ENCODE results near the gene EFHC1.

EFHC1 gene

DNA sequence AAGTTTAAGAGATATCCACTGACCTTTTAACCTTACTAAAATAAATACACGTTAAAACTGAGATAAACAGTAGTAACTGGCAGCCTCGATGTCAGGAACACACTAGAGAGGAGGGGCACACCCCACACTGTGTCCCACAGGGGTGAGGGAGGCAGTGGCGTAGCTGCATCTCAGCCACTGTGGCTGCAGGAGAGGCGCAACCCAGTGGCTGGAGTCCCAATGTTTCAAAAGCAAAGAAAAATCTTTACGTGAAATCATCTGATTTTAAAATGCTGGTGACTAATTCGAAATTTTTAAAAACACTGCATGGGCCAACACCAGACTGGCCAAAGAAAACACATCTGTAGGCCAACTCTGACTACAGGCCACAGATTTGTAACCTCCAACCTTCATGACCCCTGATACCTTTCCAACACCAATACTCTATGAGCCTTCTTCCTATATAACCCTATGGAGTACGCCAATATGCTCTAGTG is 102.0 kb downstream of the EFHC1 start:
- DNase-seq = peak; percentile 47

DNA sequence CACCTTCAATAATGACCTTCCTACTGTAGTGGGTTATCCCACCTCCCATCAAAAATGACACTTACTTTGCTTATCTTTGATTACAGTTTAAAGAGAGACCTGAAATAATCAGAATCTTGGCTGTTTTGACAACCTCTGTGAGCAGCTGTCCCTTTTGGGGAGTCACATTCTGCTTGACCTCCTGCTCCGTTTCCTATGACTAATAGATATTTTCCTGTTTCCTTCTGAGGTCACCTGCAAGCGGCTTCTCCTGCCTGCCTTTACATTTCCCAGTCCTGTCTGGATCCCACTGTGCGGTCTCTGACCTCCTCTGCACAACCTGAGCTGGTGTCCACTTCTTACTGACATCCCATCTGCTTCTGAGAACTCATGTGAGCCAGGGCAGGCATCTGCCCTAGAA is 102.5 kb downstream of the EFHC1 start:
- no peak for DNase-seq

DNA sequence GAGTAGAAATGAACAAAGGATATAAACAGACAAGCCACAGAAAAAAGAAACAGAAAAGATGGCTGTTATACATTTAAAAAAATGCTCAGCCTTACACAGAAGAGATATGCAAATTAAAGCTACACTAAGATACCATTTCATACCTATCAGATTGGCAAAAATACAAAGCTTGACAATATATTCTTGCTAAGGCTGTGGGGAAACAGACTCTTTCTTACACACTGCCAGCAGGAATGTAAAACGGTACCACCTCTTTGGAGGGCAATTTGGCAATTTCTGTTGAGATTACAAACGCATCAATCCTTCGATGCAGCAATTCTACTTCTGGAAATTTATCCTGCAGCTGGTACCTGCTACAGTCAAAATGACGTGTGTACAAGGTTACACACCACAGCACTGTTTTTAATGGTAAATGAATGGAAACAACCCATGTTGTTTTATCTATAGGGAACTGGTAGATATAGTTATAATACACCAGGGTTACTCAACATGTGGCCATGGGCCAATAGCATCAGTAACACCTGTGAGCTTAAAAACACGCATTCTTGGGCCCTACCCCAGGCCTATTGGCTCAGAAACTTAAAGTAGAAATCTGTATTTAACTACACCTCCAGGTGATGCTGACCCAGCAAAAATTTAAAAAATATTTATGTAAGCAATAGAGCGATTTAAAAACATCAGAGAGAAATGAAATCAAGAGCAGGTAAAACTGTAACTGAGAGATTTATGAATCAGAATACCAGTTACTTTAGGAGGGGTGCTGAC is 103.4 kb downstream of the EFHC1 start:
- no peak for DNase-seq

DNA sequence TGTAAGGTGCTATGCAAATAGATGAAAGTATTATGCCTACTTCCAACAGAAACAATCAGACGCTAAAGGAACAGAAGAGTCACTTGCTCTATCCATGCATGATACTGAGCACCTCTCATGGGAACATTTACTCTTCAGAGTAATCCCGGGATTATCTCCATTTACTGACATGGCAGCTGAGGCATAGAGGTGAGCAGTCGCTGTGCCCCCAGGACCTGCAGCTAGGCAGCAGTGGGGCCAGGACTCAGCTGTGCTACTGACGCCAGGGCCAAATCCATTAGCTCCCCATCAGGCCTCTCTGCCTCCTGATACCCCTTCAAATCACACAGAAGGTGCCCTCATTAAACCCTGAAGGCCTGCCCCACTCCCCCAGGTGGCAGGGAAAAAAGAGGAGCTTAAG is 104.8 kb downstream of the EFHC1 start:
- DNase-seq = no peak

DNA sequence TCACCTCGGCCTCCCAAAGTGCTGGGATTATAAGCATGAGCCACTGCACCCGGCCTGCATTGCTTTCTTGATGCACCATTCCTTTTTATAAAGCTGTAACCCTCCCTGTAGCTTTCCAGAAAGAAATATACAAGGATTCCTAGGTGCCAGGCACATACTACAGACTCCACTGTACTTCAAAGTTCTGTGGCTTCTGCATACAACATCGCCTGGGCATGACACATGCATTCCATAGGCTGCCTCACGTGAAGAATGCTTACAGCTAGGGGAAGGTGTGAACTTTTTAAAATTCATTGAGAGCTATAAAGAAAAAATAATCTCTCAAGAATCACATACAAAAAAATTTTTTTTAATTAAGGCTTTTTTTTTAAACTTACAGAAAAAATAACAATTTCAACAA is 106.5 kb downstream of the EFHC1 start:
- DNase-seq = peak; percentile 71

DNA sequence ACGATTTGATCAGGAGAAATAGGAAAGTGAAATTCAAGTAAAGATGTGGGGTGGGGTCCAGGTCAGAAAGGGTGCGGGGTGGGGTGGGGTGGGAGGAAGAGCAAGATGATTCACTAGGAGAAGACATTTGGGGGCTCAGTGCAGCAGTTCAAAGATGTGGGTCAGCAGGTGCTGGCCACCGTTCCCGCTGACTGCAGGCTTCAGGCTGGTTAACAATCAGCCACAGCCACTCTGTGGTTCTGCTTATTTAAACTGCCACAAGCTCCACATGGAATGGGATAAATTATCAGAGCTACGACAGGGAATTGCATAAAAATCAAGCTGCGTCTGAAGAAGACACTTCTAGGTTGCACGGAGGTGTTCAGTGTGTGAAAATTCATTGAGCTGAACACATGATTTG is 107.3 kb downstream of the EFHC1 start:
- no peak for DNase-seq

DNA sequence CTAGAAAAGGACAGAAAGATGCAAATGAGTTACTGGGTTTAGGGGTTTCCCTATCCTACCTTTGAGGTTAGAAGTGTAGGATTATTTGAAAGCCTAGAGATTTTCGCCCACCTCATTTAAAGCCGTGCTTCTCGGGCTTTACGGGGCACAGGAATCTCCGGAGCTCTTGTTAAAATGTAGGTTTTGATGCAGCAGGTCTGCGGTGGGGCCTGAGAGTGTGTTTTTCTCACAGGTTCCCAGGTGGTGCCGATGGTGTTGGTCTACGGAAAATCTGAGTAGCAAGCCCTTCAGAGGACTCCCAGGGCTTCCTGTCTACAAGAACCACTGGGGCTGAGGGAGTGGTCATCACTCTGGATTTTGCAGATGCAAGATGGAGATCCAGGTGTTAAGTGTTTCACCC is 109.2 kb downstream of the EFHC1 start:
- no peak for DNase-seq

DNA sequence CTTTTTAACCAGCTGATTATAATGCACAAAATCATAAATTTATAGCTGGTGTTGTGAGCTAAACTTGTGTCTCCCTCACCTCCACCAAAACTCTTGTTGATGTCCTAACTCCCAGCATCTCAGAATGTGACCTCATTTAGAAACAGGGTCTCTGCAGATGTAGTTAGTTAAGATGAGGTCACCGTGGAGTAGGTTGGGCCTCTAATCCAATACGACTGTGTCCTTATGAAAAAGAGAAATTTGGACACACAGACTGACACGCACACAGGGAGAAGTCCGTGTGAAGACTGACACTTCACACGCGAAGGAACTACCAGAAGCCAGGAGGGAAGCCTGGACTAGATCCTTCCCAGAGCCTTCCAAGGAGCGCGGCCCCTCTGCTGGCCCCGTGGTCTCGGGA is 110.2 kb downstream of the EFHC1 start:
- no peak for DNase-seq

DNA sequence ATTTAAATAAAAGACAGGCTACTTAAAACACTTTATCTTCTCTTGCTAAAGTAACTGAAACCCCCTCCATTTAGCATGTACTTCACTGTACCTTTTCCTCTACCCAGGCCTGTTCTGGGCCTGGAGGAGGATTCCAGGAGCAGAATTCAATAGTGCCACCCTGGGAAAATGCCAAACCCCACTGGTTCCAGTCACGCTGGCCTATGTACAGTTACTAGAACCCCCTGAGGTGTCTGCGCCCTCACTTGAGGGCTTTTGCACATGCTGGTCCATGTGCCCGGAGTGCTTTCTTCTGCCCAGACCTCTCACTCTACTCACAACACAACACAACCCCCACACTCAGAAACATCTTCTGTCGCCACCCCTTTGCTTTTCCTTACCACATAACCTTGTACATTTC is 111.3 kb downstream of the EFHC1 start:
- no peak for DNase-seq

DNA sequence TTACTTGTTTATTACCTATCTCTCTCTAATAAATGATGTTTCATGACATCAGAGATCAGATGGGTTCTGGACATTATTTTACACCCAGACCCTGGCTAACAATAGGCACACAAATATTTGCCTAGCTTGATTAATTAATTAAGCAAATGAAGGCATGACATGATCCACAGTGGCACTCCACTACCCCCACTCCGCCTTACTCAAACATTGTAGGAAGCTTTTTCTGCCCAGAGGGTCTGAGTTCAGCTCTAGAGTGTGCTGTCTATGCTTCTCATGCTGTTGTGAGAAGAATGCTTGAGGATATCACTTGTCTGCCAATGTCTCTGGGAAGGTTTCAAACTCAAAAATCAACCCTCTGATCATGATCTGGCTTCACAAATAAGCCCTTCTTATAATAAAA is 111.7 kb downstream of the EFHC1 start:
- no peak for DNase-seq

DNA sequence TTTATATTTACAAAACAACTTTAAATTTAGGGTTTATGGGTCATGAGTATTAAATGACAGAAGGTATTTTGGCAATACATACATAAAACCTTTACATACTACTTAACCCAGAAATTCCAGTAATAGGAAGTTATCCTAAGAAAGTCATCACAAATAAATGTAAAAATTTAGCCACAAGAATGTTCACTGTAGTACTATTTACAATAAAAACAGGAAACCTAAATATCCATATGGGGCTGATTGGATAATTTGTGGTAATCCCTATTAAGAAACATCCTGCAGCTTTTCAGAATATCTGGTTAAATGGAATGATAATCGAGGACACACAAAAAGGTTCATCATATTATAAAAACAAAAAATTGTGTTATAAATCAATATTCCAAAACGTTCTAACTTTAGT is 112.3 kb downstream of the EFHC1 start:
- DNase-seq = peak; percentile 69

DNA sequence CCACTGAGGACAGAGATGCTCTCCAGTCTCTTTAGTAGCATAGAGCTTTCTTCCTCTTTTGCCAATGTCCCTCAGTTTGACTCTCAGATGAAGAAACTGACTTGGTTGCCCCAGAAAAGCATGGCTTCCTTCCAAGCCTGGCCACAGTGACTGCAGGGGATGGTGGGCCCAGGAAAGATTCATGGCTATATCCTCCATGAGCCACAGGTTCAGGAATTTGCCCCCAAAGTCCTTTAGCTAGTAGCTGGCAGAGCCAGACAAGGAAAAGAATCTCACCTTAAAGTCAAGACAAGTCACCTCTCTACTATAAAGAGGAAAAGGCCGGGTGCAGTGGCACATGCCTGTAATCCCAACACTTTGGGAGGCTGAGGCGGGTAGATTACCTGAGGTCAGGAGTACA is 113.3 kb downstream of the EFHC1 start:
- no peak for DNase-seq

DNA sequence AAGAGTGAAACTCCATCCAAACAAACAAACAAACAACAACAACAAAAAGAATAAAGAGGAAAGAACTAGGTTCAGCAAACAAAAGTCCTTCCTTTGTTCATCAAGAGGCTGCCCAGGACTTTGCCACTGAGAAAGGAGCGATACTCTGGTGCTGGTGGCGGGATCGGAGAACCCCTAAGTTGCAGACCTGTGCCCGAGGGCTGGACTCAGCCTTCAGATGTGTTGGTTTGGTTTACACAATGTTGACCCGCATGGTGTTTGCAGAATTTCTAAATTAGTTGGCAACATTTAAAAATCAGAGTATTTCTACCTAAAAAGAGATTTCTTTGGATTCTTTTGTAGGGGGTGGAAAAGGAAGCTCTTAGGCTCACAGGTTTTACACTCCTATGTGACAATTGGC is 114.2 kb downstream of the EFHC1 start:
- no peak for DNase-seq

DNA sequence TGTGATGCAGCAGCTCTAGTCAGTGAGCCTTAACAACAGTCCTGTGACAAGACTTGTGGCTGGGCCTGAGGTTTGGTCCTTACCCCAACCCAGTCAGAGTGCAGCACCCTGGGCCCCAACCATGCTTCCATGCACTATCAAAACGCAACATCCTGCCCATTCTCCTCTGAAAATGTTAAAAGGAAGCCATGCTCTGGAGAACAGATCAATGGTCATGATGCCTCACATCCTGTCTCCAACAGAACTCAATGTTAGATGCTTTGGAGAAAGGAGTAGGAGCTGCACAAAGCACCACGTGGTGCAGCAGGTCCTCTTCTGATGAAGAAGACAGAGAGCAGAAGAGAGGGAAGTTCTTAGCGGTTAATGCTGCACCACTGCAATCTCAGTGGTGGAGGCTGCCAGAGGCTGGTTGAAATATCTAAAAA is 114.8 kb downstream of the EFHC1 start:
- no peak for DNase-seq

DNA sequence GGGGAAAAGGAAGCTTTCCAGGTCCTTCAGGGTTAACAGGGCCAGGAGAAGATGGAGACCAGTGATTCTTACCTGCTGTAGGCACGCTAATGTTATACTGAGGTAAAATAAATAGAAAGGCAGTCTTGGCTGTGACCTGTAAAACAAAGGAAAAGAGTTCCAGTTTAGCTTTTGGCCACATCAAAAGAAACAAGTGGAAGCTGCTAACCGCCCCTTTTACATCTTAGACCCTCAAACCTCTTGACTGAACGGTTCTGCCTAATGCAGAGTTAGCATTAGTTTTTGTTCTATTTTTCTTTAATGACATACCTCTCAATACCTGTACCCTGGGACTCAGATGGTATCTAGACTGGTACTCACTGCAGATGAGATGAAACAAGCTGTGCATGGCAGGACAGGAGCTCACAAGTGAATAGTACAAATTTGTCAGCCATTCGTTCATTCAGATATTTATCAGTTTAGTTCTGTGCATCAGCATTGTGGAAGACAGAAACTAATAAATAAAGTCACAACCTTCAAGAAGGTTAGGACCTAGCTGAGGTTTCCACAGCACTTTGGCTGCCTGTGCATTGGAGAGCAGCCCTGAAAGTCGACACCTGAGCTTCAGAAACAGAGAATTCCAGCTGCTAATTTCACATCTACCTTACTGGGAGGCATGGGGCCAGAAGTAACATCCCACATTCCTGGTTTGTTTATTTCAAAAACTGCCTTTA is 115.7 kb downstream of the EFHC1 start:
- DNase-seq = no peak

DNA sequence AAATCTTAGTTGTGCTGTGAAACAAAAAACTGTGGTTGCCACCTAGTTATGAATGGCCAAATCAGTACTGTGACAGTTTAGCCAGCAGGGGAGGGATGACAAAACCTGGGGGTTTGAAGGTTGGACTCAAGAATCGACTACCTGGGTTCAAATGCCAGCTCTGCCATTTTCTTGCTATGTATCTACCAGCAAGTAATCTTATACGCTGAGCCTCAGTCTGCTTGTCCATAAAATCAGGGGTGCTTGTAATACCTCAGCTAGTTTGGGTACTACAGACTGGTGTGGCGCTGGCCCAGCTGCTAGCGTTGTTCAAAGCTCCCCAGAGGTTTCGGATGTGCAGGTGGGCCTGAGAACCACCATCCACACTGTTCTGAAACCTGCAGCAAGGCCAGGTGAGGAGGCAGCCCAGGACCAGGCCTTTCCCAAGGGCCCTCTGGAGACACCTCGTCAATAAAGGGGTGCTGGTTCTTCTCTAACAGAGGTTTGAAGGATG is 116.3 kb downstream of the EFHC1 start:
- no peak for DNase-seq

DNA sequence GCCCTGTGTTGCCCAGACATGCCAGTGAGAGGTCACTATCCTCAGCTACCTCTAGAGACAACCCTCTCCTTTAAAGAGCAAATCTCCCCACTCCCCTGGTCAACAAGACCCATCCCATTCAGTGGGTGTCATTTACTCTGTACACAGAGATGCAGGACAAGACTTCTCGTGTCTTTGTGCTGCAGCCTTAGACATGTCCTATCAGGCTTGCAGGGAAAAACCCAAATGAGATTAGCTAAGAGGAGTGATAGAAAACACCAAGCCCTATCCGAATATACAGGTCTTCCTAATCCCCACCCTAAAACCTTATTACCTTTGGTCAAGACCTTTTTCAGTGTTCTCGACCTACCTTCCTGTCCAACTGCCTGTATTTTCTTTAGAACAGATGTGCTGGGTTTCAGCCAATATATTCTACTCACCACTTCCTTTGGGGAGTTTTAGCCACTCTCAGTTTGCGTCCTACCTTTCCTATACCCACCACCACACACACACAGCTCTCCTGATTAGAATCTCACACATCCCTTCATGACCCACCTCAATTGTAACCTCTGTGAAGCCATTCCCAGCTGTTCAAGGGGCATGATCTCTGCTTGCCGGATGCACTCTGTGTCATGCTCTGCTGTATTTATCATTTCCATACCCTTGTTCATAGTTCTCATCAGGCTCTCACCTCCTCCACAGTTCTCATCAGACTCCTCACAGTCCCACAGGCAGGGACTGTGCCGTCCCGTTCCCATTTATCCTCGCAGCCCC is 117.0 kb downstream of the EFHC1 start:
- DNase-seq = peak; percentile 56

DNA sequence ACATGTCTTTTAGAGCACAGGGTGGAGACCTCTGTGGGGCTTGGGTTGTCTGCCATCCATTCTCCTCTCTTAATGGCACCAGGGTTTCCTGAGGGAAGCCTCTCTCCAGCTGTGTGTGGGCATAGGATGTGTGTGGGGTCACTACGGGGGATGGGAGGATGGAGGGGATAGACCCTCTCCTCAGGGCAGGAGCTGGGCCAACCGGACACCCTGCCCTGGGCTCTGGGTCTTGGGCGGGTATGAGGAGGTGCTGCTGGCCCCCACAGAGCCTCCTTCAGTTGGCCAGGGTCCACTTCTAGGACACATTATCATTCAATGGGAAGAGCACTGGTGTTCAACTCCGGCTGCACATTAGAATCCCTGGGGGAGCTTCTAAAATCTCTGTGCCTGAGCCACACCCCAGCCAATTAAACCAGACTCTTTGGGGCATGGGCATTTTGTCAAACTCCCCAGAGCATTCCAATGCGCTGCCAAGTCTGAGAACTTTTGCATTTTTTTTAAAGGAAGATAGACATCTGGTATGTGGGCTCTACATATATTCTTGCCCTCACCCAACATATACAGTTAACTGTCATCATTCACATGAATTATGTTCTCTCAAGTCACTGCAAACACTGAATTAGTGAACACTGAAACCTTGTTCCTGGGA is 118.2 kb downstream of the EFHC1 start:
- peak; percentile 91 for DNase-seq

DNA sequence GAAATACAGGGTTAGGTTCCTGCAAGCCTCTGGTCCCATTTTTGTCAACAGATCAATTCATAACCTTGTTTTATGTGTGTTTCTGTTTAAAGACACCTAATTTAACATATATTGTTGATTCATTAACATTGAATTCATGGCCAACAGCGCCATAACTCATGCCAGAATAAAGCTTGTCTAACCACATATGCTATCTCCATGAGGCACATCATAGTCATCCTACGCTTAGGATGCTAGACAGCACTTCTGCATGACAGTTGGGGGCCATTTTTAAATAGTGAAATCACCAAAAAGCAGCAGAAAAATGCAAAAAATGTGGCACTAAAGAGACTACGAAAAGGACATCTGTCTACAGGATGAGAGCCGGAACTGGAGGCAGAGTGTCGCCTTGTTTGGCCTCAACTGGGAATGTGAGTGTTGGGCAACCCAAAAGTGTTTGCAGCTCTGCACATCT is 118.8 kb downstream of the EFHC1 start:
- DNase-seq = peak; percentile 93

DNA sequence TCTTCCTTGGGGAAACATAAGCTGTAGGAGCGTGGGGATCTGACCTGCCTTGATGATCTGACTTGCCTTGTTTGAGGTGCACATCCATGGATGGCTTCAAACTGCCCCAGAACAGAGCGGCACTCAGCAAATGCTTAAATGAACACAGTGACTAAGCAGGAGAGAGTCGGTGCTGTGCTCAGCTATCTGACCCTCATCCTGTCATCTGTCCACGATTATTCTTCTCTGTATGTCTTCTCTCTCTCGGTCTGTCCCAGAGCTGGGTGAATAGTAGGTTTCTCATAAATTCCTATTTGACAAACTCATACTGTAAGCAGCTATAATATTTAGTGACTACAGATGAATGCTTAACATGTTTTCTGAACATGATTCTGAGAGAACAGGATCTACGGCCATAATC is 119.5 kb downstream of the EFHC1 start:
- peak; percentile 87 for DNase-seq

DNA sequence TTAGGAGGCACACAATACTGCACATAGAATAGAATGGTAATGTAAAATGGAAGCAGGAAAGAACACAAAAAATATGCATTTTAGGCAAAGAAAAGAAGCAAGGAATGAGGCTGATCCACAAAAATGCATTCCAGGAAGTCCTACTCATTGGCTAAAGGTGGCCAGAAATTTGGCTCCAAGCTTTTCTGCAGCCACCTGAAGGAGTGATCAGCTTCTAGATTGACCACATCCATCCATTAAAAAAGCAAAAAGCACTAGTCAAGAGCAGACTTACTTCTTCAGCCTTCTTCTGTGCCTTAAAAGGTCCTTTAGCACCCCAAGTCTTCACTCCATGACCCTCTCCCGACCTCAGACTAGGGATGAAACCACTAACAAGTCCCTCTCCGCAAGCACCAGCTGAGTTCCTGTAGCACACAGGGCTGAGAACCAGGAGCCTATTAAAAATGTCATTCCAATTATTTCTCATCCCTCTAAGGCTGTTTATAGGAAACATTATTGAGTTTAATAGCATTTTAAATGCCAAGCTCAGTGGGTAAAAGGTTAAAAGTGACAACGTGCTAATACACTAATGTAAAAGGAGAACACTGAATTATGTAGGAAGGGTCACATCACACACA is 120.3 kb downstream of the EFHC1 start:
- DNase-seq = peak; percentile 82

DNA sequence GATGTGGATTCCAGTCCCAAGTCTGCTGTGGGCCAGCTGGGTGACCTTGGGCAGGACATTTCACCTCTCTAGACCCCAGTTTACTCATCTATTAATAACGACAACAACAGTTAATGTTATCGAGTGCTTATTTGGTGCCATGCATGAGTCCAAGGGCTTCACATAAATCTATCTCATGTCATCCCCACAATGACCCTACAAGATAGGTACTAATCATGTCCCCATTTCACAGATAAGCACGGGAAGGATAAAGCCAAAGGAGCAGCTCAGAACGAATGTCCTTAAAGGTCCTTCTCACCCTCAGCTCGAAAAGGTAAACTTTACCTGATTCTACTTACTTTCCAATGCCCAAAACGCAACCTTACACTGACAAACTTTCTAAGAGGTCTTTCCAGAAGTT is 121.0 kb downstream of the EFHC1 start:
- DNase-seq = no peak

DNA sequence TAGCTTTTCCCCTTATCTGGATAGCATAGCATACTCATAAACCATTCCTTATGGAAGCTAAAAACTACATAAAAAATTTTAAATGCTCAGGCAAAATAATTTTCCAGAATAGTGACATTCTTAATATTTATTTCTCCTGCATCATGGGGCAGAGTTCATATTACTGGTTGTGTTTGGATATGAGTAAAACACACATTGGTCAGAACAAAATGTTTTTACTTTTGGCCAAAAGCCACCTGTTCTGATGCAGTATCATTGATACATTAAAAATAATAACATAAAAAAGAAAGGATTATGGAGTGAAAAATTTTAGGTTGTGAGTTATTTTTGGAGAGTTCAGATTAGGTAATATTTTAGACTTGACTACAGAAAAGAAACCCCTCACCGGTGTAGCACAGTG is 123.1 kb downstream of the EFHC1 start:
- no peak for DNase-seq

All from fibroblast of upper back skin (primary cell).